ENCODE results near the gene GAB2. TPM values are rescaled to one million over a fixed set of nuclear protein-coding genes. Genes with fewer than 3 reads are reported as not detected.

Gene GAB2
- total RNA-seq, 3 donors from 2014 or later = 1.9 to 3.2 (median 3.2) TPM

GRCh38 chr11:78438298-78438975 lies 20.8 kb upstream of the GAB2 start:
- Mint-ChIP-seq H3K27me3 (ENCODE audit: low read depth) (no peaks in the 10 kb centered on the region), H3K4me3 (no peak overlapping the region), H3K9me3 (no peaks in the 10 kb centered on the region), H3K4me1 (ENCODE audit: low read depth) (no peaks in the 10 kb centered on the region), H3K36me3 (ENCODE audit: insufficient read depth) (peaks cover 29% of the 10 kb centered on the region)
- DNase-seq (no peak), ATAC-seq (no peak)

- no peak for DNase-seq
- no peak for ATAC-seq
- Mint-ChIP-seq H3K36me3 (ENCODE audit: insufficient read depth) (peaks cover 16% of the 10 kb centered on the region), H3K9me3 (no peaks in the 10 kb centered on the region), H3K4me1 (ENCODE audit: low read depth) (peaks cover 6% of the 10 kb centered on the region), H3K4me3 (no peak overlapping the region), H3K27me3 (ENCODE audit: low read depth) (no peaks in the 10 kb centered on the region)
These were observed 15.3 kb upstream of the GAB2 start for GRCh38 chr11:78432956-78433355.

GRCh38 chr11:78432058-78432515 lies 14.5 kb upstream of the GAB2 start:
- no peak for DNase-seq
- Mint-ChIP-seq H3K9me3 (no peaks in the 10 kb centered on the region), H3K27me3 (ENCODE audit: low read depth) (no peaks in the 10 kb centered on the region), H3K4me1 (ENCODE audit: low read depth) (peaks cover 10% of the 10 kb centered on the region), H3K36me3 (ENCODE audit: insufficient read depth) (peaks cover 12% of the 10 kb centered on the region), H3K4me3 (no peak overlapping the region)
- no peak for ATAC-seq

GRCh38 chr11:78429660-78430059 lies 12.0 kb upstream of the GAB2 start:
- peaks cover 6% of the 10 kb centered on the region for H3K36me3 Mint-ChIP-seq (ENCODE audit: insufficient read depth)
- no peak for ATAC-seq
- DNase-seq = no peak
- H3K27me3 Mint-ChIP-seq (ENCODE audit: low read depth) = no peaks in the 10 kb centered on the region
- H3K9me3 Mint-ChIP-seq = no peaks in the 10 kb centered on the region
- H3K4me1 Mint-ChIP-seq (ENCODE audit: low read depth) = peaks cover 13% of the 10 kb centered on the region
- H3K4me3 Mint-ChIP-seq = no peak overlapping the region

- peaks cover 6% of the 10 kb centered on the region for H3K36me3 Mint-ChIP-seq (ENCODE audit: insufficient read depth)
- peaks cover 16% of the 10 kb centered on the region for H3K4me1 Mint-ChIP-seq (ENCODE audit: low read depth)
- DNase-seq = no peak
These were observed 11.6 kb upstream of the GAB2 start for GRCh38 chr11:78429209-78429608.

GRCh38 chr11:78428773-78429172 lies 11.2 kb upstream of the GAB2 start:
- peaks cover 6% of the 10 kb centered on the region for H3K36me3 Mint-ChIP-seq (ENCODE audit: insufficient read depth)
- H3K27me3 Mint-ChIP-seq (ENCODE audit: low read depth) = no peaks in the 10 kb centered on the region
- ATAC-seq (no peak), DNase-seq (no peak)
- no peaks in the 10 kb centered on the region for H3K9me3 Mint-ChIP-seq
- H3K4me1 Mint-ChIP-seq (ENCODE audit: low read depth) = peaks cover 16% of the 10 kb centered on the region
- no peak overlapping the region for H3K4me3 Mint-ChIP-seq

More at GRCh38 chr11:78429209-78429608, 11.6 kb upstream of the GAB2 start:
- Mint-ChIP-seq H3K27me3 (ENCODE audit: low read depth) (no peaks in the 10 kb centered on the region), H3K4me3 (no peak overlapping the region), H3K9me3 (no peaks in the 10 kb centered on the region)
- ATAC-seq = no peak

- Mint-ChIP-seq H3K27me3 (ENCODE audit: low read depth) (no peaks in the 10 kb centered on the region), H3K4me1 (ENCODE audit: low read depth) (peaks cover 16% of the 10 kb centered on the region), H3K9me3 (no peaks in the 10 kb centered on the region), H3K36me3 (ENCODE audit: insufficient read depth) (peaks cover 6% of the 10 kb centered on the region), H3K4me3 (no peak overlapping the region)
- ATAC-seq (no peak), DNase-seq (no peak)
These were observed 10.6 kb upstream of the GAB2 start for GRCh38 chr11:78428266-78428636.

GRCh38 chr11:78427615-78428265 lies 10.1 kb upstream of the GAB2 start:
- Mint-ChIP-seq H3K36me3 (ENCODE audit: insufficient read depth) (peaks cover 6% of the 10 kb centered on the region), H3K4me1 (ENCODE audit: low read depth) (peaks cover 16% of the 10 kb centered on the region), H3K27me3 (ENCODE audit: low read depth) (no peaks in the 10 kb centered on the region), H3K9me3 (no peaks in the 10 kb centered on the region), H3K4me3 (peak overlapping the region; percentile 24)
- DNase-seq (no peak), ATAC-seq (peak in 1 of 2 donors; percentile 61)

GRCh38 chr11:78426845-78427244 lies 9.2 kb upstream of the GAB2 start:
- no peaks in the 10 kb centered on the region for H3K9me3 Mint-ChIP-seq
- ATAC-seq (no peak), DNase-seq (no peak)
- H3K4me3 Mint-ChIP-seq = no peak overlapping the region
- H3K36me3 Mint-ChIP-seq (ENCODE audit: insufficient read depth) = peaks cover 6% of the 10 kb centered on the region
- peaks cover 16% of the 10 kb centered on the region for H3K4me1 Mint-ChIP-seq (ENCODE audit: low read depth)
- no peaks in the 10 kb centered on the region for H3K27me3 Mint-ChIP-seq (ENCODE audit: low read depth)

GRCh38 chr11:78425399-78426070 lies 7.9 kb upstream of the GAB2 start:
- H3K27me3 Mint-ChIP-seq (ENCODE audit: low read depth) = peaks cover 8% of the 10 kb centered on the region
- H3K4me3 Mint-ChIP-seq = no peak overlapping the region
- no peaks in the 10 kb centered on the region for H3K9me3 Mint-ChIP-seq
- no peak for DNase-seq
- ATAC-seq = no peak
- H3K36me3 Mint-ChIP-seq (ENCODE audit: insufficient read depth) = peaks cover 6% of the 10 kb centered on the region
- H3K4me1 Mint-ChIP-seq (ENCODE audit: low read depth) = peaks cover 22% of the 10 kb centered on the region

- DNase-seq (no peak), ATAC-seq (no peak)
- Mint-ChIP-seq H3K36me3 (ENCODE audit: insufficient read depth) (peaks cover 3% of the 10 kb centered on the region), H3K27me3 (ENCODE audit: low read depth) (peaks cover 14% of the 10 kb centered on the region), H3K9me3 (no peaks in the 10 kb centered on the region), H3K4me1 (ENCODE audit: low read depth) (peaks cover 24% of the 10 kb centered on the region), H3K4me3 (no peak overlapping the region)
These were observed 7.0 kb upstream of the GAB2 start for GRCh38 chr11:78424334-78425270.

GRCh38 chr11:78423241-78423640 lies 5.6 kb upstream of the GAB2 start:
- ATAC-seq = no peak
- H3K36me3 Mint-ChIP-seq (ENCODE audit: insufficient read depth) = no peaks in the 10 kb centered on the region
- H3K9me3 Mint-ChIP-seq = no peaks in the 10 kb centered on the region
- H3K4me1 Mint-ChIP-seq (ENCODE audit: low read depth) = peaks cover 32% of the 10 kb centered on the region
- peaks cover 25% of the 10 kb centered on the region for H3K27me3 Mint-ChIP-seq (ENCODE audit: low read depth)
- H3K4me3 Mint-ChIP-seq = no peak overlapping the region
- DNase-seq = no peak

GRCh38 chr11:78420796-78421209 lies 3.2 kb upstream of the GAB2 start:
- ATAC-seq (no peak), DNase-seq (peak; percentile 27)
- H3K4me3 Mint-ChIP-seq = no peak overlapping the region
- H3K4me1 Mint-ChIP-seq (ENCODE audit: low read depth) = peaks cover 37% of the 10 kb centered on the region
- no peaks in the 10 kb centered on the region for H3K36me3 Mint-ChIP-seq (ENCODE audit: insufficient read depth)
- no peaks in the 10 kb centered on the region for H3K9me3 Mint-ChIP-seq
- peaks cover 25% of the 10 kb centered on the region for H3K27me3 Mint-ChIP-seq (ENCODE audit: low read depth)

GRCh38 chr11:78420255-78420764 lies 2.7 kb upstream of the GAB2 start:
- peak; percentile 43 for DNase-seq
- Mint-ChIP-seq H3K36me3 (ENCODE audit: insufficient read depth) (no peaks in the 10 kb centered on the region), H3K9me3 (no peaks in the 10 kb centered on the region), H3K4me1 (ENCODE audit: low read depth) (peaks cover 39% of the 10 kb centered on the region), H3K4me3 (no peak overlapping the region), H3K27me3 (ENCODE audit: low read depth) (peaks cover 25% of the 10 kb centered on the region)
- ATAC-seq = no peak
